HEK293 (cell line): ENCODE data around the gene DOCK9.

Experiments used
- CTCF ChIA-PET: fragments of 350-600 bp; formaldehyde crosslinking; extraction: SDS; loops from one replicate; lab custom pipeline; 2021; ENCODE audit warnings: antibody characterized with exemption; lab: Yijun Ruan, JAX
- POLR2A ChIA-PET: fragments of 300-600 bp; formaldehyde crosslinking; extraction: SDS; loops from one replicate; lab custom pipeline; 2020; ENCODE audit warnings: antibody characterized with exemption, inconsistent platforms; lab: Yijun Ruan, JAX
- H3K27ac ChIP-seq: fragments of 200-500 bp; sonication (Bioruptor generic); 2 replicates; pipeline ENCODE4 v1.5.1; 2014; ENCODE audit warnings: low read depth, low read length, control low read depth, inconsistent platforms; ENCODE audit errors: extremely low read depth
- H3K36me3 ChIP-seq, 2 experiments: fragments of 200-500 bp in 1 of 2; sonication (Bioruptor generic) in 1 of 2; 1 replicate in 1 of 2; 2 replicates in 1 of 2; pipeline ENCODE4 v1.5.1; 2014 to 2017; ENCODE audit warnings: inconsistent platforms in 2 of 2, low read length in 2 of 2; ENCODE audit not compliant: control insufficient read depth in 2 of 2, insufficient read depth in 1 of 2
- H3K4me1 ChIP-seq: fragments of 200-500 bp; sonication (Bioruptor generic); 2 replicates; pipeline ENCODE4 v1.5.1; 2014; ENCODE audit warnings: mild to moderate bottlenecking, low read length, inconsistent platforms; ENCODE audit not compliant: control insufficient read depth, insufficient read depth
- H3K4me3 ChIP-seq: 2 replicates; pipeline ENCODE4 v1.5.1; 2011; ENCODE audit warnings: low read depth, mild to moderate bottlenecking, control low read depth, low read length, moderate library complexity
- H3K9me3 ChIP-seq: fragments of 200-500 bp; sonication (Bioruptor generic); 2 replicates; pipeline ENCODE4 v1.5.1; 2014; ENCODE audit warnings: low read depth, low read length, inconsistent platforms; ENCODE audit not compliant: control insufficient read depth, insufficient read depth
- EGR2 ChIP-seq: fragments of 450-650 bp; formaldehyde crosslinking; IDR thresholded peaks from 2 replicates; pipeline ENCODE4 v1.5.1; 2016; ENCODE audit warnings: low read depth, missing biosample characterization, missing genetic modification characterization
- KLF8 ChIP-seq: fragments of 450-650 bp; formaldehyde crosslinking; IDR thresholded peaks from 2 replicates; pipeline ENCODE4 v1.5.1; 2016; ENCODE audit warnings: missing biosample characterization, missing genetic modification characterization
- OVOL3 ChIP-seq: fragments of 450-650 bp; formaldehyde crosslinking; IDR thresholded peaks from 2 replicates; pipeline ENCODE4 v1.5.1; 2016; ENCODE audit warnings: missing biosample characterization, missing genetic modification characterization
- PRDM2 ChIP-seq: fragments of 450-650 bp; formaldehyde crosslinking; IDR thresholded peaks from 2 replicates; pipeline ENCODE4 v1.5.1; 2016; ENCODE audit warnings: missing biosample characterization, missing genetic modification characterization, borderline replicate concordance
- SCRT1 ChIP-seq: fragments of 450-650 bp; formaldehyde crosslinking; IDR thresholded peaks from 2 replicates; pipeline ENCODE4 v1.5.1; 2016; ENCODE audit warnings: missing biosample characterization, missing genetic modification characterization, borderline replicate concordance
- ZBTB7A ChIP-seq: fragments of 450-650 bp; formaldehyde crosslinking; IDR thresholded peaks from 2 replicates; pipeline ENCODE4 v1.5.1; 2016; ENCODE audit warnings: low read depth, missing biosample characterization, missing genetic modification characterization
- ZBTB8A ChIP-seq: fragments of 450-650 bp; formaldehyde crosslinking; IDR thresholded peaks from 2 replicates; pipeline ENCODE4 v1.5.1; 2016; ENCODE audit warnings: missing biosample characterization, missing genetic modification characterization
- ZEB2 ChIP-seq: fragments of 450-650 bp; formaldehyde crosslinking; IDR thresholded peaks from 2 replicates; pipeline ENCODE4 v1.5.1; 2016; ENCODE audit warnings: missing biosample characterization, missing genetic modification characterization
- ZFP37 ChIP-seq: fragments of 450-650 bp; formaldehyde crosslinking; IDR thresholded peaks from 2 replicates; pipeline ENCODE4 v1.5.1; 2016; ENCODE audit warnings: missing biosample characterization, missing genetic modification characterization
- ZNF10 ChIP-seq: fragments of 450-650 bp; formaldehyde crosslinking; IDR thresholded peaks from 2 replicates; pipeline ENCODE4 v1.5.1; 2017; ENCODE audit warnings: missing biosample characterization, missing genetic modification characterization
- ZNF148 ChIP-seq: fragments of 450-650 bp; formaldehyde crosslinking; IDR thresholded peaks from 2 replicates; pipeline ENCODE4 v1.5.0; 2017; ENCODE audit warnings: missing biosample characterization, missing genetic modification characterization, borderline replicate concordance
- ZNF2 ChIP-seq: fragments of 450-650 bp; formaldehyde crosslinking; IDR thresholded peaks from 2 replicates; pipeline ENCODE4 v1.5.1; 2016; ENCODE audit warnings: missing biosample characterization, missing genetic modification characterization
- ZNF214 ChIP-seq: fragments of 450-650 bp; formaldehyde crosslinking; IDR thresholded peaks from 2 replicates; pipeline ENCODE4 v1.5.1; 2017; ENCODE audit warnings: missing biosample characterization, mild to moderate bottlenecking, missing genetic modification characterization, borderline replicate concordance
- ZNF221 ChIP-seq: fragments of 450-650 bp; formaldehyde crosslinking; IDR thresholded peaks from 2 replicates; pipeline ENCODE4 v1.5.1; 2017; ENCODE audit warnings: missing biosample characterization, missing genetic modification characterization, borderline replicate concordance
- ZNF362 ChIP-seq: fragments of 450-650 bp; formaldehyde crosslinking; IDR thresholded peaks from 2 replicates; pipeline ENCODE4 v1.5.1; 2016; ENCODE audit warnings: missing biosample characterization, missing genetic modification characterization
- ZNF449 ChIP-seq: fragments of 450-650 bp; formaldehyde crosslinking; IDR thresholded peaks from 2 replicates; pipeline ENCODE4 v1.5.1; 2017; ENCODE audit warnings: missing biosample characterization, mild to moderate bottlenecking, missing genetic modification characterization, moderate library complexity
- ZNF529 ChIP-seq: fragments of 450-650 bp; formaldehyde crosslinking; IDR thresholded peaks from 2 replicates; pipeline ENCODE4 v1.5.1; 2017; ENCODE audit warnings: missing genetic modification characterization, missing biosample characterization; ENCODE audit not compliant: insufficient replicate concordance
- ZNF621 ChIP-seq: fragments of 450-650 bp; formaldehyde crosslinking; IDR thresholded peaks from 2 replicates; pipeline ENCODE4 v1.5.1; 2017; ENCODE audit warnings: missing biosample characterization, missing genetic modification characterization
- ZNF785 ChIP-seq: fragments of 450-650 bp; formaldehyde crosslinking; IDR thresholded peaks from 2 replicates; pipeline ENCODE4 v1.5.1; 2016; ENCODE audit warnings: missing biosample characterization, missing genetic modification characterization

The DOCK9 gene

GRCh38 chr13:98879127-98879520 lies 98.7 kb downstream of the DOCK9 start:
- H3K4me1 ChIP-seq: no peaks in the 10 kb centered on the region
- TF ChIP-seq SCRT1: no peak
- no peak for TF ChIP-seq ZFP37 (tag by site-specific recombination)
- TF ChIP-seq PRDM2 (tag by site-specific recombination): no peak
- no peak for TF ChIP-seq ZNF621 (tag by site-specific recombination)
- no peak for TF ChIP-seq ZEB2
- TF ChIP-seq ZNF529 (tag by site-specific recombination): no peak
- no peak for TF ChIP-seq ZNF2 (tag by site-specific recombination)
- TF ChIP-seq ZNF148 (tag by site-specific recombination): no peak
- TF ChIP-seq KLF8 (tag by site-specific recombination): no peak
- no peak for TF ChIP-seq ZNF362 (tag by site-specific recombination)
- TF ChIP-seq ZNF10 (tag by site-specific recombination): no peak
- TF ChIP-seq EGR2 (tag by site-specific recombination): no peak
- TF ChIP-seq ZNF785: no peak
- no peak for TF ChIP-seq ZNF449 (tag by site-specific recombination)
- TF ChIP-seq ZNF214 (tag by site-specific recombination): no peak
- TF ChIP-seq ZBTB7A: no peak
- no peak for TF ChIP-seq ZNF221
- no peak for TF ChIP-seq ZBTB8A
- TF ChIP-seq OVOL3 (tag by site-specific recombination): no peak
- H3K36me3 ChIP-seq: peaks cover 0 to 40% of the 10 kb centered on the region in 2 experiments; a peak in 1 of 3 replicates
- CTCF ChIA-PET: no interaction called here
- POLR2A ChIA-PET: no interaction called here
- H3K27ac ChIP-seq: no peak overlapping the region
- H3K9me3 ChIP-seq: no peaks in the 10 kb centered on the region
- no peak overlapping the region for H3K4me3 ChIP-seq
